PC-9 (cell line): Measurements from ENCODE around the gene CABCOCO1.

Experiments
- CTCF ChIP-seq: fragments of 200-600 bp; sonication (generic); conservative IDR thresholded peaks from 2 replicates; pipeline ENCODE4 v1.6.1; 2017; ENCODE audit warnings: mixed run types, antibody characterized with exemption, mild to moderate bottlenecking, moderate library complexity
- EZH2 ChIP-seq: fragments of 200-600 bp; sonication (generic); IDR thresholded peaks from 2 replicates; pipeline ENCODE4 v1.8.0; 2017; ENCODE audit warnings: antibody characterized with exemption, low read depth

GRCh38 chr10:61701706-61702105 is 39.0 kb downstream of the CABCOCO1 start:
- TF ChIP-seq CTCF (no peak), EZH2 (no peak)
